ENCODE data around the gene UBE2D4.
A peak's percentile ranks its signal among the peaks of the same experiment; 100 is the strongest.

GRCh38 chr7:43925984-43926797, at the start of gene UBE2D4:
- no peak for TF ChIP-seq EZH2 (IDR thresholded peaks at IDR 0.05)
- TF ChIP-seq POLR2AphosphoS5 (IDR thresholded peaks at IDR 0.05; ENCODE audit: borderline replicate concordance, low read depth, low read length), result peak; percentile 98
